ENCODE data around the gene CIART. TPM values are rescaled to one million over a fixed set of nuclear protein-coding genes. Genes with fewer than 3 reads are reported as not detected.
"Not testable (repeated sequence)": the region's sequence is repeated elsewhere in the genome, so short reads cannot be mapped to it uniquely, and the experiment has no call there.

Gene CIART, protein sequence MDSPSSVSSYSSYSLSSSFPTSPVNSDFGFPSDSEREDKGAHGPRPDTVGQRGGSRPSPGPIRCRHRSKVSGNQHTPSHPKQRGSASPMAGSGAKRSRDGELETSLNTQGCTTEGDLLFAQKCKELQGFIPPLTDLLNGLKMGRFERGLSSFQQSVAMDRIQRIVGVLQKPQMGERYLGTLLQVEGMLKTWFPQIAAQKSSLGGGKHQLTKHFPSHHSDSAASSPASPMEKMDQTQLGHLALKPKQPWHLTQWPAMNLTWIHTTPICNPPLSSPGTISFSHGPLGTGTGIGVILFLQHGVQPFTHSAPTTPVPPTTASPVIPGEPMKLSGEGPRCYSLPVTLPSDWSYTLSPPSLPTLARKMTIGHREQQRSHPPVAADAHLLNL
- polyA plus RNA-seq (ENCODE audit: insufficient read length in 4 of 4): 1 to 10 TPM; 5.6 to 8.6 (median 7.5) TPM

DNA sequence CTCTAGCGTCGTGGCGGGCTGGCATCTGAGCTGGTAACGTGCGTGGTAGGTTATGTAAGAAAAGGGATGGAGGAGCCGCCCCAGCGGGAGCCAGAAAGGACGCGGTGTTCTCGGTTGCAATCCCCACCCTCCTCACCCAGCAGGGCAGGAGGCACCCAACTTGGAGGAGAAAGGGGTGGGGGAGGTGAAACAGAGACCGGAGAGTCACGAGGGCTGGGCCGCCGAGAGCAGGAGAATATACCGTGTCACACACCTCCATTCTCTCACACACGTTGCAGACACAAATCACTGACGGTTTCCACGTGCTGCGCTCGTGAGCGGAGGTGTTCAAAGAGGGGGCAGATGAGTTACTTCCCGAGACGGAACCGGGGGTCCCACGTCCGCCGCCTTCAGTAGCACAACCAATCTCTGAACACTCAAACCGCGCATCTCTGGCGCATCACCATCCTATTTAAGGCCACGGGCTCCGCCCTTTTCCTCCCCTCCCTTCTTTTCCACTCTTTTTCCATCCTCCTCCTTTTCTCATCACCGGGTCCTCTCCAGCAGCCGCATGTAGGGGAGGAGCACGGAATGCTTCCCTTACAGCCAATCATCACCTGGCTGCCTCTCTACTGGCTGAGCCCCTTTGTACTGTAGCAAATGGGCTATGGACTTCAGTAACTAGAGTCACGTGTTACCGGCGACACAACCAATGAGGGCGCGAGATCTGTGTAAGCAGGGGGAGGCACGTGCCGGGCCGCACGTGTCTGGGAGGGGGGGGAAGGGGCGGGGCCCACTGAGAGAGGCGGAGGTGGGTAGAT is at the start of gene CIART:
Gene CIART (plus strand): TSS at position 797 of the 800 bp plus-strand sequence. CDS start 714 bp downstream, outside the sequence.
- DNase-seq (ENCODE audit: low read depth in 4 of 4, low spot score in 2 of 4): peak in 3 of 4 donors; percentile 87 to 95 (median 92)

DNA sequence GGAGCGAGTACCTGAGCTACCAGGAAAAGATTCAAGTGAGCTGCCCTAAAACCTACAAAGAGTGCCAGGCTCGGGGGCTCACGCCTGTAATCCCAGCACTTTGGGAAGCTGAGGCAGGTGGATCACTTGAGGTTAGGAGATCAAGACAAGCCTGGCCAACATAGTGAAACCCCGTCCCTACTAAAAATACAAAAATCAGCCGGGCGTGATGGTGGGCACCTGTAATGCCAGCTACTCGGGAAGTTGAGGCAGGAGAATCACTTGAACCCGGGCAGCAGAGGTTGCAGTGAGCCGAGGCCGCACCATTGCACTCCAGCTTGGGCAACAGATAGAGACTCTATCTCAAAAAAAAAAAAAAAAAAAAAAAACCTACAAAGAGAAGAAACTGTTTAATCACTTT is 49.4 kb upstream of the CIART start:
- not testable (repeated sequence) for DNase-seq (ENCODE audit: low read depth in 4 of 4, low spot score in 2 of 4)

DNA sequence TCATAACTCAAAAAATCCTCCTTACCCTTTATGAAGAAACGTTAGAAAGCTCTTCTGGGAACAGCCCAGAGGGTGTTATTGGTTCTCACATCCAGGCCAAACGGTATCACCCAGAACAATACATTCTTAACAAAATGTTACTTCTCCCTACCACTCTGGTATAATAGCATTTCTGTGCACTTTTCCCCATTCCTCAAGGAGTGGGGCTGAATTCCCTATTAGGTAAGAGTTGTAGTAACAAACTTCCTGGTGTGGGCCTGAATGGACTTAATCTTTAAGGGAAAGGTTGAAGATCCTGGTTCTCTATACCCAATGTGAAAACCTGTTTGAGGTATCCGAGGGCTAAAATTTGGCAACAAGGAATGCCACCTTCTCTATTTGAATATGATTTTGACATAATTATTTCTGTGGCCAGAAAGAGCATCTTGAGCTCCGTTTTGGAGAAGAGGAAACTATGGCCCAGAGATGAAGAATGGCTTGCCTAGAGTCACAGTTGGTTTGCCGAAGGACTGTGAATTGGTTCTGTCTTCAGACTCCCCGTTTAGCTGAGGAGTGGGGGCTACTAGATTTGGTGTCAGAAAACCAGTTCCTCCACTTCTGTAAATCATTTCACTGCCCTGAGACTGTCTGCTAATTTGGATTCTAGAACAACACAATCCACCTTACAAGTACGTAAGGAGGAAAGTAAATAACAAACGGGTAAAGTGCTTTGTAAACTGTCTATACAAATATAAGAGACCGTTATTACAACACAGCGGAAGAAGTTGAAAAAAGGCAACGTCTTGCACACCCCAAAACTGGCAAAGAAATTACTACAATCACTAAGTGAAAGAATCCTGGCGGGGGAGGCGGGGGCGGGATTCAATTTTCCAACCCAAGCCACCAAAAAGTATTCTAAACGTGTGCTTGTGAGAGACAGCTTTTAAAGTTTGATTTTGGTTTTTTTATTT is 48.7 kb upstream of the CIART start:
- DNase-seq (ENCODE audit: low read depth in 4 of 4, low spot score in 2 of 4): no peak

DNA sequence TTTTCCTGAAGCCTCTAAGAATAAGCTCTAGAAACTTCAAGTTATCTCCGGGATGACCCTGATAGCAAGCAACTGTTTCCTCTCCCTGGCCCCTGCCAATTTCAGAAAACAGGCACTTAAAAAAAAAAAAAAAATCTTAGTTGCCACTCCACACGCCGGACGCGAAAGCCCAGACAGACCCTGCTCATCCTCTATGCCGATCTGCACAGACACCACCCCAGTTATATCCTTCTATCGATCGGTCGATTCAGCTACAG is 48.1 kb upstream of the CIART start:
- no peak for DNase-seq (ENCODE audit: low read depth in 4 of 4, low spot score in 2 of 4)

DNA sequence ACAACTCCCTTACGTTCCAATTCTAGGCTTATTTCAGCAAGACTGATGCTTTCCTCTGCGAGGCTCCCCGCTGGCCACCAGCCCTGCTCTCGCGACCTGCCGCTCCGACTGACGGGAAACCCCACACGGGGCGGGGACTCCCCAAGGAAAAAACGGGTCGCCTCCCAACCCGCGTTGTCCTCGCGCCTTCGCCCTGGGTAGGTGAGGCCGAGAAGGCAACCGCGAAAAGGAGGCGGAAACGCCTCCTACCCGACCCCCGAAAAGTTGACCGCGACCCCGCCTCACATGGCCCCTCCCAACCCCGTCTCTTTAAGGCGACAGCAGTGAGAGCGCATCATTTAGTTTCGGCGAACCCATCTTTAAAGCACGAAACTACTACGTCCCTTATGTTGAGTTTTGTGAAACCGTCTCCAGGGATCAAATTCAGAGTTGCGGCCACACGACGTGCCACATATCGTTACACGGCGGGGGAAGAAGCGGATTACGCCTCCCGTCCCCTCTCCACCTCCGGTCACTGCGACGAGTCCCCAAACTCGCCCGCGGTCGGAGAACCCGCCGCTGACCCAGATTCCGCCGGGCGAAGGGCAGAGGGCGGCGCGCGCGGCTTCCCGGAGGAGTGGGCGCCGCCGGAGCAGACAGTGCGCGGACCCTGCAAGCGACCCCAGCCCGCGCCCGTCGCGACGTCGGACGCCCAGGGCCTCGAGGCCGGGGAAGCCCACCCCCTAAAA is 47.6 kb upstream of the CIART start:
- DNase-seq (ENCODE audit: low read depth in 4 of 4, low spot score in 2 of 4): no peak

DNA sequence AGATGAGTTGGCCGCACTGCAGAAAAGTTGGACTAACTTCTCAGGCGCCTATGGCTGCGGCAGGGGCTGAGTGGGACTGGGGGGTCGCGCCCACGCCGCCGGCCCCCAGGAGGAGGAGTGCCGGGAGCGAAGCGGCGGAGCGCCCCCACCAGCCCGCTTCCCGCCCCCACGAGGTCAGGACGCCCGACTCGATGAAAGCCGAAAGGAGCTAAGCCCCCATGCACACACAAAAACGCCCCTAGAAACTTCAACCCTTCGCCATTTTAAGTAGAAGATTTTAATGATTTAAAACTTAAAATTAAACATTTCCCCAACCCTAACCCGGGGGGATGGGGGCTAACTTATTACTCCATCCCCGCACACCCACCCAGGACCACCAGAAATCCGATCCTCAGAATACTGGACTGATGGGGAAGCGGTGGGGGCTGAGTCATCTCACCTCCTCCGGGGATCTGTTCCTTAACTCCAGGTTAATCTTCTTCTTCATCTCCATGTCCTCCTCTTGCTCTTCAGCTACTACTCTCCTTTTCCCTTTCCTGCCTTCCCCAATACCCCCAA is 47.0 kb upstream of the CIART start:
- DNase-seq (ENCODE audit: low read depth in 4 of 4, low spot score in 2 of 4): no peak

DNA sequence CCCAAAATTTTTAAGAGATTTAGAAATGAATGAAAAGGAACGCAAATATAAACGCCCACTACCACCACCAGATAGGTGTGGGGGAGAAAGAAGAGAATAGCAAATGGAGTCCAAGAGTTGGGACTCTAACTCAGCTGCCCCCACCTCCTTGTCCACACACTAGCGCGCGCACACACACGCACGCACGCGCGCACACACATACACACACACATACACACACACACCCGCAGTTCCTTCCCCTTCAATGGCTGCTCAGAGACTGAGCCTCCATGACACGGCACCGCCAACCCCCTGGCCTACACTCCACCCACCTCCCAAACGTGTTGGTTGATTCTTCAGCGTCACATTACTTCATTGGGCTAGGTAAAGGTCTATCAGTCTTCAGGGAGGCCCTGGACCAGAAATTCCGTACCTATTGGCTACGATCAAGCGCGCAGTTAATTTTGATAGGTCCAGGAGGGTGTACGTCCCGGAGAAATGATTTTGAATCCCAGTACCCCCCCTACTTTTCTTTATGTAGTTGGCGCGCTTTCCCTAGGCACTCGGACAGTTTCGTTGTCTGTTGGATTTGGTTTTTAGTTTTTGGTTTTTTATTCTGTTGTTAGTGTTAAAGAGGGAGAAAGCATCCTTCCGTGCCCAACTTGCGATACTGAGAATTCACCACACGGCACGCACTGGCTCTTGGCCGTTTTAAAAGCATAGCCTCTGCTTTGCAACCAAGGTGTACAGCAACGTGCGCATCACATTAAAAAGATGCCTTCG is 46.3 kb upstream of the CIART start, which contains the start of gene ANP32E:
Gene ANP32E (minus strand): TSS at position 261 of the 762 bp plus-strand sequence. CDS start 326 bp downstream, outside the sequence.
- DNase-seq (ENCODE audit: low read depth in 4 of 4, low spot score in 2 of 4): peak in 2 of 4 donors; percentile 97 to 98

DNA sequence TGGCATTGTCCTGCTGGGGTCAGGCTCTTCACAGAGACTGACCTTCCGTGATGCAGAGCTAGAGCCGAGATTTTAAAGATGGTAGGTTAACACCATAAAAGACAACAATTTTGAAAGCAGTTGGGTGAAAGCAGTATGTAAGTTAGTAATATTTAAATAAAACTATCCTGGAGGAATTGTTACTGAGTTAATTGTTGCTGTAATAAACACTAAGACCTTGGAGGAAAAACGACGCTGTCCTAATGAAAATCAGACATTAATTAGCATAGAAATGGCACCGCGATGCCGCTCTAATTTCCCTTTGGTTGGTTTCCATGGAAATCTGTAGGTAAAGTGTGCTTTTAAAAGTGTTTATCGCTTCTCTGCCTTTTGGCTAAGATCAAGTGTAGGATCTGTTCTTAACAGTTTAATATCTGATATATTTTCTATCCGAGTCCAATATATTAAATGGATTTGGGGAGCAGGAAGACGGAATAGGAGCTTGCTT is 45.7 kb upstream of the CIART start:
- DNase-seq (ENCODE audit: low read depth in 4 of 4, low spot score in 2 of 4): no peak

DNA sequence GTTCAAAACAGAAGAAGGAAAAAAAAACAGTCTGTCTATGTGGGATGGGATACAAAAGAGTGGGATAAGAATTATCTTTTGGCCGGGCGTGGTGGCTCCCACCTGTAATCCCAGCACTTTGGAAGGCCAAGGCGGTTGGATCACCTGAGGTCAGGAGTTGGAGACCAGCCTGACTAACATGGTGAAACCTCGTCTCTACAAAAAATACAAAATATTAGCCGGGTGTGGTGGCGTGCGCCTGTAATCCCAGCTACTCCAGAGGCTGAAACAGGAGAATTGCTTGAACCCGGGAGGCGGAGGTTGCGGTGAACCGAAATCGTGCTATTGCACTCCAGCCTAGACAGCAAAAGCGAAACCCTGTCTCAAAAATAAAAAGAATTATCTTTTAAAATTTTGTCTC is 45.2 kb upstream of the CIART start:
- not testable (repeated sequence) for DNase-seq (ENCODE audit: low read depth in 4 of 4, low spot score in 2 of 4)

DNA sequence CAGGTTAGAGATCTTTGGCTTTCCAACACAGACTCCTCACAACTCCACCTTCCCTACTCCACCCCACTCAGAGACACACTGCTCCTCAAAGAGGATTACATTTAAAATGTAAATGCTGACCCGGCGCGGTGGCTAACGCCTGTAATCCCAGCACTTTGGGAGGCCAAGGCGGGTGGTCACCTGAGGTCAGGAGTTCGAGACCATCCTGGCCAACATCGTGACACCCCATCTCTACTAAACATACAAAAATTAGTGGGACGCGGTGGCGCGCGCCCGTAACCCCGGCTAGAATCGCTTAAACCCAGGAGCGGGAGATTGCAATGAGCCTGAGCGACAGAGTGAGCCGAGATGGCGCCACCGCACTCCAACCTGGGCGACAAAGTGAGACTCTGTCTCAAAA is 44.6 kb upstream of the CIART start:
- no peak for DNase-seq (ENCODE audit: low read depth in 4 of 4, low spot score in 2 of 4)

DNA sequence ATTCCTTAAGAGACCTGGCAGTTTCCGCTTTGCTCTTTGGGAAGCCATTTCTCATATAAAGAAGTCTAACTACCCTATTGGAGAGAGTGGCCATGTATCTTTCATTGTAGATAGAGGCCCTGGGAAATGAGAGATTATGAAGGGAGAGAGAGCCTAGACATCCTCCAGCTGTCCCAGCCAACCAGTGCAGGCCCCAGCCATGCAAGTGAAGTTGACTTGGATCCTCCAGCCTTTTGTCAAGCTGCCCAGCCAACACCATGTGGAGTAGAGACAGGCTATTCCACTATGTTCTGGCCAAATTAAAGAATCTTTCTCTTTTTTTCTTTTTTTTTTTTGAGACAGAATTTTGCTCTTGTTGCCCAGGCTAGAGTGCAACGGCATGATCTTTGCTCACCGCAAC is 39.4 kb upstream of the CIART start:
- no peak for DNase-seq (ENCODE audit: low read depth in 4 of 4, low spot score in 2 of 4)

DNA sequence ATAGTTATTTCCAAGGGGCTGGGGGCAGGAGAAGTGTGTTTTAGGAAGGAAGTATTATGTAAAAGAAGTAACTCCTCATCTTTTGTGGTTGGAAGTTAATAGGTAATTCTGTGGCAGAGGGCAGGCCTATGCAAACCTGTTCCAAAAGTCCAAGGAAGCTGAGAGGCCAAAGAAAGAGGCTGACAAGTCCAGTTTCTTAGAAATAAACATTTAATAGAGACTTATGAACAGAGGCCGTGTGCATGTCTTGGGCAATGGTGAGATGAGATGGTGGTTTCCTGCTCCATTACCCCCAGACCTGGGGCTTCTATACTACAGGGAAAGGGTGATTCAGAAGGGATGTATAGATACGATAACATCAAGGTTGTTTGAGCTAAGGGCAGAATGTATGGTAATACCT is 32.4 kb upstream of the CIART start:
- no peak for DNase-seq (ENCODE audit: low read depth in 4 of 4, low spot score in 2 of 4)

DNA sequence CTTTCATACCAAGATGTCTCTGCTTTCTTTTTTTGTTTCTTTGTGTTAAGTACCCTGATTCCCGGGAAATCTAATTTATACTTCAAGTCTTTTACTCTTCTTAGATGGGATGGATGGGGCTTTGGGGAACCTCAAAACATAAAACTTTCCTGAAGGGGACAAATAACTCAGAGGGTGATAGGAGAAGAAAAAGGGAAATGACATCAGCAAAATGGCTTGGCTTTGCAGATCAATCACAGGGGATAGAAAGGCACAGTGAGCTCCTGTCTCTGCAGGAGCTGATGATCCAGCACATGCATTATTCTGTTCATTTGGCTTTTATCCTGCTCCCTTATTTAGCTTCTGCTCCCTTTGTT is 26.2 kb upstream of the CIART start:
- no peak for DNase-seq (ENCODE audit: low read depth in 4 of 4, low spot score in 2 of 4)

DNA sequence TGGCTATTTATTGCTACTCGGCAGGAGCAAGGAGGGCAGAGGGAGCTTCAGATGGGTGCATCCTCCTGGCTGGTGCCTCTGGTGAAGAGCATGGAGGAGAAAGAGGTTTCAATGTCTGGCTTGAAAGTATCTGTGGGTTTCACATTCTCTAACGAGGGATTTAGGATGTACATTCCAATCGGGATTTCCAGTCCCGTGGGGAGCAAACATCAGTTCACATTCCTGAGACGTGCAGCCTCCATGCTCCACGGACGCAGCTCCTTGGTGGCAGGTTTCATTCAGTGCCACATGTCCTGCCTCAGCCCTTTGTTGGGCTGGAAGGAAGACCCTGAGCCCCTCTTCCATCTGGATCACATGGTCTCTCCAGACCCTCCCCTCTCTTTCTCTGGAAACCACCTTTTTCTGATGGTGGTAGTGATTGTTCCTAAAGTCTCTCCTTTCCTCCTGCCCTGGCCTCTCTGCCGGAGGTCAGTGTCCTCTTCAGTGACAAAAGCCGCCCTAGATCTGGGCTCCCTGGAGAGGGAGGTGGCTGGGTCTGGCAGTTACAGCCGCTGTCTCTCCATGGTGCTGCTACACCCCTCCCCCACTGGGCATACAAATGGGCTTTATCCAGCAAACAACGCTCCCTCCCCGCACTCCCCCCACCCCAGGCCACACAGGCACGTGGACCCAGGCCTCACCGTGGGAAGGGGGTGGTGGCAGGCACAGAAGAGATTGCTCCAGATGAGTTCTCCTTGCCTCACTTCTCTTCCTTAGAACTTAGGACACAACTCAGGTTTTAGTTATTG is 25.6 kb upstream of the CIART start:
- peak in 1 of 4 donors; percentile 11 for DNase-seq (ENCODE audit: low read depth in 4 of 4, low spot score in 2 of 4)

DNA sequence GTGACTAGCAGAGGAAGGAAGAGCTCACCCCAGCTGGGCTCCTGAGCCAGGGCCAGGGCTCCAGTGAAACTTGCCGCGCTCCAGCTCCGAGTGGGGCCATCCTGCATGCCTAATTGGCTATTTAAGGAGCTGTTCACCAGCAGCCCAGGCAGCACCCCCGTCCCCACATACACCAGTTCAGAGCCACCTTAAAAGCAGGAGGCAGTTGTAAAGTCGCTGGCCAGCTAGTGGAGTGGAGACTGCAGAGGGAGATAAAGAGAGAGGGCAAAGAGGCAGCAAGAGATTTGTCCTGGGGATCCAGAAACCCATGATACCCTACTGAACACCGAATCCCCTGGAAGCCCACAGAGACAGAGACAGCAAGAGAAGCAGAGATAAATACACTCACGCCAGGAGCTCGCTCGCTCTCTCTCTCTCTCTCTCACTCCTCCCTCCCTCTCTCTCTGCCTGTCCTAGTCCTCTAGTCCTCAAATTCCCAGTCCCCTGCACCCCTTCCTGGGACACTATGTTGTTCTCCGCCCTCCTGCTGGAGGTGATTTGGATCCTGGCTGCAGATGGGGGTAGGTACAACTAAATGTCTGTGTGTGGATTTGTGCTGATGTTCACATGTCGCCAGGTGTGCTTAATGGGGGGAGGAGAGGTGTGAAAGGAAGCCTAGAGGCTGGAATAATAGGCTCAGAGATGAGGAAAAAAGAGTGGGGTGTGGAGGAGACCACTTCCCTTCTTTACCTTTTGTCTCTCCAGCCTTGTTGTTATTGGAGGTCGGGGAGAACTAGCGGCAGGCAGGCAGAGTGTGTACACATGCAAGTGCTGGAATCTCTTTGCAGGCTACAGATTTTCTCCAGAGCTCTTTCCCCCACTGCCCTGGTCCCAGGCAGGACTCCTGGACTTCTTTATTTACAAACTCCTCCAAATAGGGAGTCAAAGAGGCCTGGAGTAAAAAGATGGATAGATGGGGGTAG is 24.4 kb upstream of the CIART start, which contains the start of gene CA14:
Gene CA14 (plus strand): TSS at position 151 of the 962 bp plus-strand sequence. CDS start 355 bp downstream, at position 506.
- peak in 1 of 4 donors; percentile 26 for DNase-seq (ENCODE audit: low read depth in 4 of 4, low spot score in 2 of 4)

DNA sequence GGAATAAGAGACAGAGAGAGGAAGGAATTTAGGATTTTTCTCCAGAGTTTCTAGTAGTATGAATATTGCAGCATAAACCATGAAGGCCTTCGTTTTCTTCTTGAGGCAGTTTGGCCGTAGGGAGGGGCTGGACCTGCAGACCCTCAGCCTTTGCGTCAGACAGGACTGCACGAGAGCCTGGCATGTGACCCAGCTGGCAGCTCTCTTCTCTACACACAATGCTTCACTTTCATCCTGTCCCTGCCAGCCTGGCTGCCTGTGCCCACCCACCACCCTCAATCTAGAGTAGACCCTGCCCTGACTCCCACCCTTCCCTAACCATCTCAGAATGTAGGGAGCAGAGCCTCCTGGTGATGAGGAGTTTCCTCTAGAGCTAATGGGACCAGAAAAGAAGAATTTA is 23.1 kb upstream of the CIART start:
- DNase-seq (ENCODE audit: low read depth in 4 of 4, low spot score in 2 of 4): no peak
